PC-9 (cell line): ENCODE results near the gene EPB41L3.

Experiments used
- EZH2 ChIP-seq: fragments of 200-600 bp; sonication (generic); IDR thresholded peaks from 2 replicates; pipeline ENCODE4 v1.8.0; 2017; ENCODE audit warnings: antibody characterized with exemption, low read depth
- TF ChIP-seq, protein P1 (sequence below): fragments of 200-600 bp; sonication (generic); conservative IDR thresholded peaks from 2 replicates; pipeline ENCODE4 v1.6.1; 2017; ENCODE audit warnings: mixed run types, antibody characterized with exemption, mild to moderate bottlenecking, moderate library complexity

DNA sequence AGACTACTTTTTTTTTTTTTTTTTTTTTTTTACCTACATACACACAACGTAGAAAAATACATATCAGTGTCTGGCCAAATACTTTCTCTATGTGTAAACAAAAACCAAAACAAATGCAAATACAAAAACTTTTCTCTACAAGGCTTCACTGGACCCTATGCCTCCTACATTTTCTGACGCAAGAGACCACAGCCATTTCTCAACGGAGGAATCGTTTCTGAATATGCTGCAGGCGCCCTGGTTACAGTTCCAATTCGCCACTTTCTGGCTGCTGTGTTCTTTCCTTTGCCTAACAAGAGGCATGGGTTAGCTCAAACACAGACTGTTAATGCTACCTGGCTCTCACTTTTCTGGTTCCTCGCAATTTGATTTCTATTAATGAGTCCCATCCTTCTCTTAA lies 96.4 kb downstream of the EPB41L3 start:
- TF ChIP-seq, protein P1, sequence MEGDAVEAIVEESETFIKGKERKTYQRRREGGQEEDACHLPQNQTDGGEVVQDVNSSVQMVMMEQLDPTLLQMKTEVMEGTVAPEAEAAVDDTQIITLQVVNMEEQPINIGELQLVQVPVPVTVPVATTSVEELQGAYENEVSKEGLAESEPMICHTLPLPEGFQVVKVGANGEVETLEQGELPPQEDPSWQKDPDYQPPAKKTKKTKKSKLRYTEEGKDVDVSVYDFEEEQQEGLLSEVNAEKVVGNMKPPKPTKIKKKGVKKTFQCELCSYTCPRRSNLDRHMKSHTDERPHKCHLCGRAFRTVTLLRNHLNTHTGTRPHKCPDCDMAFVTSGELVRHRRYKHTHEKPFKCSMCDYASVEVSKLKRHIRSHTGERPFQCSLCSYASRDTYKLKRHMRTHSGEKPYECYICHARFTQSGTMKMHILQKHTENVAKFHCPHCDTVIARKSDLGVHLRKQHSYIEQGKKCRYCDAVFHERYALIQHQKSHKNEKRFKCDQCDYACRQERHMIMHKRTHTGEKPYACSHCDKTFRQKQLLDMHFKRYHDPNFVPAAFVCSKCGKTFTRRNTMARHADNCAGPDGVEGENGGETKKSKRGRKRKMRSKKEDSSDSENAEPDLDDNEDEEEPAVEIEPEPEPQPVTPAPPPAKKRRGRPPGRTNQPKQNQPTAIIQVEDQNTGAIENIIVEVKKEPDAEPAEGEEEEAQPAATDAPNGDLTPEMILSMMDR, result no peak
- no peak for TF ChIP-seq EZH2
